Karpas-422 (cell line): ENCODE measurements around the gene CACNA1C. TPM values are rescaled to one million over a fixed set of nuclear protein-coding genes. Genes with fewer than 3 reads are reported as not detected.

Source experiments
- DNase-seq: peaks from one replicate; pipeline ENCODE4 v3.0.0-alpha.2; 2015
- H2AFZ ChIP-seq: fragments of 200-600 bp; sonication (generic); 2 replicates; pipeline ENCODE4 v1.6.1; 2014; ENCODE audit warnings: antibody characterized with exemption, low read length, mixed read lengths
- H3K27ac ChIP-seq: fragments of 200-600 bp; sonication (generic); 2 replicates; pipeline ENCODE4 v1.5.1; 2014; ENCODE audit warnings: mild to moderate bottlenecking, low read length, moderate library complexity
- H3K27me3 ChIP-seq: fragments of 200-600 bp; sonication (generic); 2 replicates; pipeline ENCODE4 v1.6.1; 2014; ENCODE audit warnings: low read length, mixed read lengths
- H3K36me3 ChIP-seq: fragments of 200-600 bp; sonication (generic); 2 replicates; pipeline ENCODE4 v1.6.1; 2014; ENCODE audit warnings: low read length, mixed read lengths; ENCODE audit not compliant: insufficient read depth
- H3K4me1 ChIP-seq: fragments of 200-600 bp; sonication (generic); 2 replicates; pipeline ENCODE4 v1.6.1; 2014; ENCODE audit warnings: mild to moderate bottlenecking, low read length, mixed read lengths
- H3K4me2 ChIP-seq: fragments of 200-600 bp; sonication (generic); 2 replicates; pipeline ENCODE4 v1.6.1; 2014; ENCODE audit warnings: low read length, low read depth, mild to moderate bottlenecking; ENCODE audit not compliant: poor library complexity, severe bottlenecking
- H3K4me3 ChIP-seq: fragments of 200-600 bp; sonication (generic); 2 replicates; pipeline ENCODE4 v1.5.1; 2014; ENCODE audit warnings: mild to moderate bottlenecking, antibody characterized with exemption, low read length, mixed read lengths
- H3K79me2 ChIP-seq: fragments of 200-600 bp; sonication (generic); 2 replicates; pipeline ENCODE4 v1.6.1; 2014; ENCODE audit warnings: mild to moderate bottlenecking, low read length, mixed read lengths
- H3K9ac ChIP-seq: fragments of 200-600 bp; sonication (generic); 2 replicates; pipeline ENCODE4 v1.6.0; 2014; ENCODE audit warnings: low read length
- H3K9me2 ChIP-seq: fragments of 200-600 bp; sonication (generic), shearing (Covaris generic); replicated peaks from 2 replicates; pipeline ENCODE4 v1.6.0; 2014; ENCODE audit warnings: mild to moderate bottlenecking, low read length, moderate library complexity; ENCODE audit not compliant: insufficient read depth
- H3K9me3 ChIP-seq: fragments of 300-700, 200-600 bp; sonication (generic); 2 replicates; pipeline ENCODE4 v1.6.1; 2014; ENCODE audit warnings: low read length, mixed read lengths
- H4K20me1 ChIP-seq: fragments of 200-600 bp; sonication (generic); 2 replicates; pipeline ENCODE4 v1.6.1; 2014; ENCODE audit warnings: mild to moderate bottlenecking, antibody characterized with exemption, low read length, low read depth; ENCODE audit not compliant: insufficient read depth
- total RNA-seq: library from RNA; depleted of rRNA; stranded (reverse); fragments of >200 nt; shearing (Covaris generic); gene quantifications from 2 replicates; pipeline ENCODE4 v1.2.3, GENCODE V29; 2014; ENCODE audit warnings: low replicate concordance

Gene CACNA1C
- total RNA-seq, 1 experiment from 2014 or later = 0.11 TPM

DNA sequence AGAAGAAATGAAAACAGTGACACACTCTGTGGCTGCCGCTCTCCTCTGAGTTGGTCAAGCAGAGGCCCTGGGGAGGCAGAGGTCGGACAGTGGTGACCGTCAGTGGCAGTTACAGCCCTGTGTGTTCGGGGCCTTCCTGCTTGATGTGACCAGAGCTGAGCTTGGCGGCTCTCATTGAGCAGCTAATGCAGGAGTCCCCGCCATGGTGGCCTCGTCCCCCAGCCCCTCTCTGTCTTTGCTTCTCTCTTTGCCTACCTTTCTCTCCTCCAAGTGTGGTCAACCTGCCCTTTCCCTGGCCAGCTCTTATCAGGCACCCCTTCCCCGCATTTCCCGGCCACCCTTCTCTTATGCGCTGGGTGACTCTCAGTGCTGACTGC lies 362.8 kb downstream of the CACNA1C start:
- no peaks in the 10 kb centered on the region for H4K20me1 ChIP-seq
- H3K36me3 ChIP-seq = no peaks in the 10 kb centered on the region
- H3K9ac ChIP-seq = no peak overlapping the region
- H3K4me2 ChIP-seq = no peak overlapping the region
- H3K9me3 ChIP-seq = no peaks in the 10 kb centered on the region
- DNase-seq = no peak
- H3K27ac ChIP-seq = no peak overlapping the region
- no peaks in the 10 kb centered on the region for H3K9me2 ChIP-seq
- no peaks in the 10 kb centered on the region for H3K4me1 ChIP-seq
- H3K27me3 ChIP-seq = no peaks in the 10 kb centered on the region
- H3K4me3 ChIP-seq = no peak overlapping the region
- no peaks in the 10 kb centered on the region for H3K79me2 ChIP-seq
- H2AFZ ChIP-seq = no peak overlapping the region

- Histone ChIP-seq H3K36me3 (no peaks in the 10 kb centered on the region), H3K9ac (no peak overlapping the region), H3K79me2 (no peaks in the 10 kb centered on the region), H2AFZ (no peak overlapping the region), H3K4me1 (no peaks in the 10 kb centered on the region), H3K27me3 (no peaks in the 10 kb centered on the region), H3K9me3 (no peaks in the 10 kb centered on the region), H3K4me2 (no peak overlapping the region), H4K20me1 (no peaks in the 10 kb centered on the region), H3K9me2 (no peaks in the 10 kb centered on the region), H3K4me3 (no peak overlapping the region), H3K27ac (no peak overlapping the region)
- no peak for DNase-seq
Measured at GRCh38 chr12:2416158-2416557, 363.4 kb downstream of the CACNA1C start.

GRCh38 chr12:2417481-2418160 lies 364.8 kb downstream of the CACNA1C start:
- DNase-seq = no peak
- no peaks in the 10 kb centered on the region for H3K9me3 ChIP-seq
- H3K9me2 ChIP-seq = no peaks in the 10 kb centered on the region

GRCh38 chr12:2418579-2418978 lies 365.8 kb downstream of the CACNA1C start:
- DNase-seq = no peak
- Histone ChIP-seq H3K9me3 (no peaks in the 10 kb centered on the region), H3K79me2 (no peaks in the 10 kb centered on the region), H3K4me3 (no peak overlapping the region), H3K27ac (no peak overlapping the region), H3K4me2 (no peak overlapping the region), H3K4me1 (no peaks in the 10 kb centered on the region), H3K36me3 (no peaks in the 10 kb centered on the region), H4K20me1 (no peaks in the 10 kb centered on the region), H2AFZ (no peak overlapping the region), H3K27me3 (no peaks in the 10 kb centered on the region), H3K9ac (no peak overlapping the region), H3K9me2 (no peaks in the 10 kb centered on the region)

More at GRCh38 chr12:2417481-2418160, 364.8 kb downstream of the CACNA1C start:
- no peaks in the 10 kb centered on the region for H3K4me1 ChIP-seq
- H3K27me3 ChIP-seq = no peaks in the 10 kb centered on the region
- H3K36me3 ChIP-seq = no peaks in the 10 kb centered on the region
- no peak overlapping the region for H3K4me3 ChIP-seq
- H2AFZ ChIP-seq = no peak overlapping the region
- H3K9ac ChIP-seq = no peak overlapping the region
- no peak overlapping the region for H3K4me2 ChIP-seq
- no peaks in the 10 kb centered on the region for H3K79me2 ChIP-seq
- no peak overlapping the region for H3K27ac ChIP-seq
- no peaks in the 10 kb centered on the region for H4K20me1 ChIP-seq

GRCh38 chr12:2422591-2422990 lies 369.8 kb downstream of the CACNA1C start:
- no peak overlapping the region for H3K4me3 ChIP-seq
- no peak overlapping the region for H3K9ac ChIP-seq
- H3K9me3 ChIP-seq = no peaks in the 10 kb centered on the region
- no peaks in the 10 kb centered on the region for H4K20me1 ChIP-seq
- H3K27me3 ChIP-seq = no peaks in the 10 kb centered on the region
- no peak for DNase-seq
- no peaks in the 10 kb centered on the region for H3K9me2 ChIP-seq
- no peak overlapping the region for H2AFZ ChIP-seq
- no peaks in the 10 kb centered on the region for H3K4me1 ChIP-seq
- no peak overlapping the region for H3K27ac ChIP-seq
- no peaks in the 10 kb centered on the region for H3K36me3 ChIP-seq
- no peaks in the 10 kb centered on the region for H3K79me2 ChIP-seq
- no peak overlapping the region for H3K4me2 ChIP-seq

- H3K9ac ChIP-seq = no peak overlapping the region
- no peaks in the 10 kb centered on the region for H3K27me3 ChIP-seq
- no peak overlapping the region for H3K4me2 ChIP-seq
- no peaks in the 10 kb centered on the region for H3K79me2 ChIP-seq
- no peaks in the 10 kb centered on the region for H3K9me2 ChIP-seq
- H3K36me3 ChIP-seq = no peaks in the 10 kb centered on the region
- no peaks in the 10 kb centered on the region for H3K4me1 ChIP-seq
- no peak for DNase-seq
- no peaks in the 10 kb centered on the region for H3K9me3 ChIP-seq
- H2AFZ ChIP-seq = no peak overlapping the region
- H3K4me3 ChIP-seq = no peak overlapping the region
- H3K27ac ChIP-seq = no peak overlapping the region
- H4K20me1 ChIP-seq = no peaks in the 10 kb centered on the region
Measured at GRCh38 chr12:2429032-2429431, 376.2 kb downstream of the CACNA1C start.

DNA sequence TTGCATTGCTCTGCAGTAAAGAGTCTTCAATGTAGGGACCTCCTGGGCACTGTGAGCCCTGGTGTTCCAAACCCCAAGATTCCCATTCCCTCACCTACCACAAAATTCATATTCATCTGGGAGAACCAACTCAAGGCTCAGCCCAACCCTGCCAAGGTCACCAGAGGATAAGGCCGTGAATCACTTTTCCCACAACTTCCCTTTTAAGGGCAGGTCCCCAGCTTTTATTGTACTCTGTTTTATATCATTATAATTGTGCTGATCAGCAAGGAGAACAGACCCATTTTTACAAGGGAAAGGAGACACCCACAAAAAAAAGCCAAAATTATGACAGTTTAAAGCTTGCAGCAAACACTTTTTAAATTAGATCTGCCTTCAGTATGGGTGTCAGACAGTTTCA lies 379.0 kb downstream of the CACNA1C start:
- DNase-seq = no peak
- H3K9me2 ChIP-seq = no peaks in the 10 kb centered on the region
- H3K4me3 ChIP-seq = no peak overlapping the region
- H4K20me1 ChIP-seq = no peaks in the 10 kb centered on the region
- H3K9ac ChIP-seq = no peak overlapping the region
- H3K4me1 ChIP-seq = no peaks in the 10 kb centered on the region
- no peak overlapping the region for H2AFZ ChIP-seq
- H3K27ac ChIP-seq = no peak overlapping the region
- no peak overlapping the region for H3K4me2 ChIP-seq
- no peaks in the 10 kb centered on the region for H3K9me3 ChIP-seq
- no peaks in the 10 kb centered on the region for H3K79me2 ChIP-seq
- no peaks in the 10 kb centered on the region for H3K27me3 ChIP-seq
- no peaks in the 10 kb centered on the region for H3K36me3 ChIP-seq

GRCh38 chr12:2432856-2433255 lies 380.1 kb downstream of the CACNA1C start:
- Histone ChIP-seq H3K27me3 (no peaks in the 10 kb centered on the region), H3K4me1 (no peaks in the 10 kb centered on the region), H3K4me2 (no peak overlapping the region), H3K27ac (no peak overlapping the region), H3K9me2 (no peaks in the 10 kb centered on the region), H3K9me3 (no peaks in the 10 kb centered on the region), H3K79me2 (no peaks in the 10 kb centered on the region), H3K36me3 (no peaks in the 10 kb centered on the region), H4K20me1 (no peaks in the 10 kb centered on the region), H2AFZ (no peak overlapping the region), H3K9ac (no peak overlapping the region), H3K4me3 (no peak overlapping the region)
- DNase-seq = no peak
